ENCODE measurements around the gene CACNA1H. TPM values are rescaled to one million over a fixed set of nuclear protein-coding genes. Genes with fewer than 3 reads are reported as not detected.
"Not testable (repeated sequence)": the region's sequence is repeated elsewhere in the genome, so short reads cannot be mapped to it uniquely, and the experiment has no call there.

The CACNA1H gene
- total RNA-seq, 1 donor from 2014 or later, result 2.5 TPM

- peaks cover 54% of the 10 kb centered on the region for H3K27me3 ChIP-seq (ENCODE audit: low read depth)
- no peak overlapping the region for H3K4me3 ChIP-seq
- no peak overlapping the region for H3K27ac ChIP-seq (replicated peaks)
- no peaks in the 10 kb centered on the region for H3K4me1 ChIP-seq
- no peaks in the 10 kb centered on the region for H3K36me3 ChIP-seq
- no peaks in the 10 kb centered on the region for H3K9me3 ChIP-seq (replicated peaks)
- no peak for DNase-seq
- intact Hi-C loops (cut with micrococcal nuclease), result no loop called here
- TF ChIP-seq, protein P1, sequence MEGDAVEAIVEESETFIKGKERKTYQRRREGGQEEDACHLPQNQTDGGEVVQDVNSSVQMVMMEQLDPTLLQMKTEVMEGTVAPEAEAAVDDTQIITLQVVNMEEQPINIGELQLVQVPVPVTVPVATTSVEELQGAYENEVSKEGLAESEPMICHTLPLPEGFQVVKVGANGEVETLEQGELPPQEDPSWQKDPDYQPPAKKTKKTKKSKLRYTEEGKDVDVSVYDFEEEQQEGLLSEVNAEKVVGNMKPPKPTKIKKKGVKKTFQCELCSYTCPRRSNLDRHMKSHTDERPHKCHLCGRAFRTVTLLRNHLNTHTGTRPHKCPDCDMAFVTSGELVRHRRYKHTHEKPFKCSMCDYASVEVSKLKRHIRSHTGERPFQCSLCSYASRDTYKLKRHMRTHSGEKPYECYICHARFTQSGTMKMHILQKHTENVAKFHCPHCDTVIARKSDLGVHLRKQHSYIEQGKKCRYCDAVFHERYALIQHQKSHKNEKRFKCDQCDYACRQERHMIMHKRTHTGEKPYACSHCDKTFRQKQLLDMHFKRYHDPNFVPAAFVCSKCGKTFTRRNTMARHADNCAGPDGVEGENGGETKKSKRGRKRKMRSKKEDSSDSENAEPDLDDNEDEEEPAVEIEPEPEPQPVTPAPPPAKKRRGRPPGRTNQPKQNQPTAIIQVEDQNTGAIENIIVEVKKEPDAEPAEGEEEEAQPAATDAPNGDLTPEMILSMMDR (IDR thresholded peaks at IDR 0.05; ENCODE audit: borderline replicate concordance), result peak; percentile 82
These were observed 41.9 kb downstream of the CACNA1H start for GRCh38 chr16:1194665-1195392.

DNA sequence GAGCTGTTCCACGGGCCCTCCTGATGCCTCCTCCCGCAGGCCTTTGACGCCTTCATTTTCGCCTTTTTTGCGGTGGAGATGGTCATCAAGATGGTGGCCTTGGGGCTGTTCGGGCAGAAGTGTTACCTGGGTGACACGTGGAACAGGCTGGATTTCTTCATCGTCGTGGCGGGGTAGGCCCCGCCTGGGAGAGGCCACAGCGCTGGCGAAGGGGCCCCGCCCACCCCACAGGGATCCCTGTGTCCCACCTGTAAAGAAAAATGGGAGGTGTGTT, 42.4 kb downstream of the CACNA1H start:
- no peak overlapping the region for H3K27ac ChIP-seq (replicated peaks)
- intact Hi-C loops (cut with micrococcal nuclease), result no loop called here
- no peaks in the 10 kb centered on the region for H3K4me1 ChIP-seq
- H3K27me3 ChIP-seq (ENCODE audit: low read depth), result peaks cover 51% of the 10 kb centered on the region
- no peak overlapping the region for H3K4me3 ChIP-seq
- TF ChIP-seq, protein P1 (IDR thresholded peaks at IDR 0.05; ENCODE audit: borderline replicate concordance), result no peak
- no peaks in the 10 kb centered on the region for H3K36me3 ChIP-seq
- no peak for DNase-seq
- H3K9me3 ChIP-seq (replicated peaks), result no peaks in the 10 kb centered on the region

GRCh38 chr16:1196494-1196893, 43.6 kb downstream of the CACNA1H start:
- no peak for DNase-seq
- Histone ChIP-seq H3K9me3 (replicated peaks) (no peaks in the 10 kb centered on the region), H3K4me1 (no peaks in the 10 kb centered on the region), H3K27me3 (ENCODE audit: low read depth) (peaks cover 44% of the 10 kb centered on the region), H3K27ac (replicated peaks) (no peak overlapping the region), H3K4me3 (no peak overlapping the region), H3K36me3 (no peaks in the 10 kb centered on the region)
- intact Hi-C loops (cut with micrococcal nuclease), result no loop called here
- TF ChIP-seq, protein P1 (IDR thresholded peaks at IDR 0.05; ENCODE audit: borderline replicate concordance), result no peak

DNA sequence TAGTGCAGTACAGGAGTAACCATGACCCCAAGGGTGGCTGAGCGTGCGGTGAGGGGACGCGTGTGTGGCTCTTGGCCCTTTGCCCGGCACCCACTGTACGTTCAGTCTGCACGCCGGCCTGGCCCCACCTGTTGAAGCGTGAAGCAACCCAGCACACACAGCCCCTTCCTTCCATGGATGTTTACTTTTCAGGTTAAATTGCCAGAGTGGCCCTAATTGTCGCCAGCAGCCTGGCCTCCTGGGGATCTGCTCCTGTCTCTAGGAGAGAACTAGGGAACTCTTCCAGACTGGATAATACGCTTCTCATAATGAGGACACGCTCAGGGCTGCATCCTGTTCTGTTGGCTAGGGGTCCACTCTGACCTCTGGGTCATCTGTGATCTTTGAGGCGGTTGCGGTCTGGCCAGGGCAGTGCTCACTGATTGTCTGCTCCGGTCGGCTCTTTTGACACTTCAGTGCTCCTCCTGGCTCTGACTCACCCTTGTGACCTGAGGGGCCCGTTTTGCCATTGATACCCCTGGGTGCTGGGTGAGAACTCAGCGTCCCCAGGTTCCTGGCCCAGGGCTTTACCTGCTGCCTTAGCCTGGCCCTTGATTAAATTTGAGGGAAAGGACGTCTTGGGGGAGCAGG, 44.4 kb downstream of the CACNA1H start:
- no peaks in the 10 kb centered on the region for H3K9me3 ChIP-seq (replicated peaks)
- TF ChIP-seq, protein P1 (IDR thresholded peaks at IDR 0.05; ENCODE audit: borderline replicate concordance), result no peak
- intact Hi-C loops (cut with micrococcal nuclease), result no loop called here
- peaks cover 39% of the 10 kb centered on the region for H3K27me3 ChIP-seq (ENCODE audit: low read depth)
- no peak overlapping the region for H3K27ac ChIP-seq (replicated peaks)
- no peak for DNase-seq
- no peaks in the 10 kb centered on the region for H3K36me3 ChIP-seq
- H3K4me3 ChIP-seq, result no peak overlapping the region
- no peaks in the 10 kb centered on the region for H3K4me1 ChIP-seq

- DNase-seq, result no peak
- Histone ChIP-seq H3K9me3 (replicated peaks) (no peaks in the 10 kb centered on the region), H3K27me3 (ENCODE audit: low read depth) (peaks cover 33% of the 10 kb centered on the region), H3K36me3 (no peaks in the 10 kb centered on the region), H3K4me3 (no peak overlapping the region), H3K4me1 (no peaks in the 10 kb centered on the region), H3K27ac (replicated peaks) (no peak overlapping the region)
- intact Hi-C loops (cut with micrococcal nuclease), result no loop called here
- TF ChIP-seq, protein P1 (IDR thresholded peaks at IDR 0.05; ENCODE audit: borderline replicate concordance), result no peak
These were observed 45.3 kb downstream of the CACNA1H start for GRCh38 chr16:1198194-1198593.

GRCh38 chr16:1198671-1199346, 45.9 kb downstream of the CACNA1H start:
- H3K4me3 ChIP-seq; H3K9me3 ChIP-seq (replicated peaks); H3K4me1 ChIP-seq; DNase-seq; H3K36me3 ChIP-seq; intact Hi-C loops (cut with micrococcal nuclease); H3K27ac ChIP-seq (replicated peaks): not testable (repeated sequence)
- peaks cover 32% of the 10 kb centered on the region for H3K27me3 ChIP-seq (ENCODE audit: low read depth)
